Stomach (tissue), 9 donors: Measurements from ENCODE around the gene MCAT. TPM values are rescaled to one million over a fixed set of nuclear protein-coding genes. Genes with fewer than 3 reads are reported as not detected.

Experiments used
- DNase-seq, 2 donors: peaks; one replicate each; pipeline versions ENCODE4 v3.0.0 to v3.0.0-alpha.2; 2013 to 2019
- H3K27ac ChIP-seq, 5 donors: fragments of 200-600 bp in 4 of 5; sonication (generic) in 4 of 5; one replicate each; pipeline ENCODE4 v1.5.1; 2013 to 2019; ENCODE audit warnings: mild to moderate bottlenecking in 1 of 5, moderate library complexity in 1 of 5
- H3K27me3 ChIP-seq, 3 donors: fragments of 200-600 bp; sonication (generic); one replicate each; pipeline ENCODE4 v1.5.1; 2017 to 2019; ENCODE audit warnings: mixed run types in 1 of 3
- H3K36me3 ChIP-seq, 4 donors: fragments of 200-600 bp; sonication (generic); 1 replicate in 3 of 4; 2 replicates in 1 of 4; pipeline ENCODE4 v1.5.1; 2016 to 2019
- H3K4me1 ChIP-seq, 4 donors: fragments of 200-600 bp; sonication (generic); one replicate each; pipeline ENCODE4 v1.5.1; 2016 to 2019
- H3K4me3 ChIP-seq, 4 donors: fragments of 200-600 bp; sonication (generic) in 3 of 4; one replicate each; pipeline ENCODE4 v1.5.1; 2016 to 2019; ENCODE audit warnings: mild to moderate bottlenecking in 1 of 4
- H3K9me3 ChIP-seq, 4 donors: fragments of 200-600 bp; sonication (generic); one replicate each; pipeline ENCODE4 v1.5.1; 2016 to 2019
- EP300 ChIP-seq: sonication (generic); formaldehyde crosslinking; IDR thresholded peaks from one replicate; pipeline ENCODE4 v1.6.1; 2017; ENCODE audit warnings: antibody characterized with exemption
- POLR2A ChIP-seq, 4 donors: fragments of 450-650 bp; IDR thresholded peaks; one replicate each; pipeline ENCODE4 v1.6.1; 2016; ENCODE audit warnings: antibody characterized with exemption in 4 of 4, control low read depth in 2 of 4, mild to moderate bottlenecking in 1 of 4, moderate library complexity in 1 of 4
- POLR2AphosphoS5 ChIP-seq, 3 donors: sonication (generic); formaldehyde crosslinking; IDR thresholded peaks; one replicate each; pipeline ENCODE4 v1.6.1; 2016; ENCODE audit warnings: antibody characterized with exemption in 3 of 3
- WGBS, 5 donors: extraction: QIAGEN DNeasy Blood & Tissue Kit in 3 of 5; methylation state at CpG; one replicate each; pipeline versions ENCODE4 v1.1.5 to v1.1.7; 2013 to 2018; 5-methylcytosine and 5-hydroxymethylcytosine counted together
- intact Hi-C: fragments of 100-400 bp; cut with DNase I; formaldehyde crosslinking; loops from one replicate; pipeline ENCODE4 v1.15.1; 2023; ENCODE audit warnings: low total_unique reads
- polyA plus RNA-seq, 3 donors: library from polyadenylated mRNA; stranded (reverse); fragments of 200-250 nt; gene quantifications; one replicate each; pipeline ENCODE4 v1.2.3, GENCODE V29; 2013
- total RNA-seq, 5 donors: library from RNA; depleted of rRNA; stranded (reverse); fragments of >200 nt; gene quantifications; one replicate each; pipeline versions ENCODE4 v1.1.0 to v1.2.3, GENCODE V29; 2014 to 2016
- TF ChIP-seq, protein P1 (sequence below), 7 experiments: fragments of 450-650 bp in 4 of 7; fragments of 200-600 bp in 3 of 7; sonication (generic) in 3 of 7; IDR thresholded peaks; one replicate each; pipeline ENCODE4 v1.5.1; 2016 to 2019; ENCODE audit warnings: antibody characterized with exemption in 7 of 7, control low read depth in 2 of 7, mild to moderate bottlenecking in 1 of 7
- donor health status: healthy with polysubstance abuse.
- donor health status: Bipolar disorder and iron deficiency.
- donor health status: healthy.

Gene MCAT
- total and polyA plus RNA-seq, 8 donors: 11.7 to 197 (median 19.0) TPM; not detected in 1

DNA sequence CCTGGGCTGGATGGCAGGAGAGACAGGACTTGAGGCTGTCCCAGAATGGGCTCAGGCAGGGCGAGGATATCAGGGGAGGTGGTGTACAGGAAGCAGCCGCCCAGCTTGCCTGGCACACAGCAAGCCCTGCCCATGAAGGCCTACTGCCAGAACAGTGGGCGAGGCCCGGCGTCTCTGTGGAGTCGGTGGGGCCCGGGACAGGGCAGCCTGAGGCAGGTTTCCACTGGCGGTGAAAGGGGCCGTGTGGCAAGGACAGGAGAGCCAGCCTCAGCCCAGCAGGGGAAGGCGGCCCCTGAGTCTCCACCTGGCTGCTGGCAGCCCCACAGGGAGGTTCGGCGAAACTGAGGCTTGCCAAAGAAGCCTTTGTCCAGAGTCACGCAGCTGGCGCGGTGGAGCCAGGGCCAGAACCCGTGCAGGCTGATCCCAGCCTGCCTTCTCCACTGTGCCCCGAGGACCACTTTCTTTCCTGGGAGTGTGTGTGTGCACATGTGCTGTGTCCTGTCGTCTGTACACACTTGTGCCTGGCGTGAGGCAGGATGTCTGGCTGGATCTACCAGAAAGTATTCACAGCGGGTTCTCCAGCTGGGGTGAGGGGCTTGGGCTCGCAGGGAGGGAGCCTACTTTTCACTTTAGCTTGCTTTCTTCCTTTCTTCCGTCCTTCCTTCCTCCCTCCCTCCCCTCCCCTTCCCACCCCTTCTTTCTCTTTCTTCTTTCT is 9.3 kb upstream of the MCAT start:
- H3K9me3 ChIP-seq: no peaks in the 10 kb centered on the region
- 1 to 31% (median 9%) methylated on average over 10 to 22 of the region's 22 CpGs for WGBS, 5 donors
- TF ChIP-seq POLR2AphosphoS5 (IDR thresholded peaks at IDR 0.05): peak in 2 of 3 donors; percentile 85 to 89
- TF ChIP-seq EP300: no peak
- peak in 1 of 4 donors; percentile 43 for TF ChIP-seq POLR2A (IDR thresholded peaks at IDR 0.05)
- peaks cover 0 to 20% (median 4%) of the 10 kb centered on the region in 4 donors for H3K36me3 ChIP-seq
- H3K27me3 ChIP-seq: no peaks in the 10 kb centered on the region
- peak; percentile 88 to 93 for DNase-seq
- H3K4me3 ChIP-seq: peak overlapping the region; percentile 63 to 84 (median 72)
- peak overlapping the region; percentile 82 to 95 (median 94) for H3K27ac ChIP-seq
- intact Hi-C loops: no loop called here
- peaks cover 26 to 72% (median 60%) of the 10 kb centered on the region in 4 donors for H3K4me1 ChIP-seq

DNA sequence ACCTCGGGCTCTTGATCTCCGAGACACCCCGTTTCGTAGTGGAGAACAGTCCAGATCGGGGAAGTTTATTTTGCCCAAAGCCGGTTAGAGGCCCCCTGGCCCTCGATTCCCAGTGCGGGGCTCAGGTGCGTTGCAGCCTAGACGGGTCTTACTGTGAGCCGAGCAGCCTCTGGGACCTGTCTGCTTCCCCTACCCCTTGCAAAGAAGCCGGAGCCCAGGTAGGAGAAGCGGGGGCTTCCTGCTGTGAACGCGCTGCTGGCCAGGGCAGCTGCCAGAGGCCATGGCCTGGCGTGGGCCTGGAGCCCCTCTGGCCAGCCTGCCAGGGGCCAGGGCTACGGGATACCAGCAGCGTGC is 8.8 kb upstream of the MCAT start:
- no peaks in the 10 kb centered on the region for H3K9me3 ChIP-seq
- DNase-seq: no peak
- 4 to 23% (median 12%) methylated on average over 2 to 18 of the region's 18 CpGs for WGBS, 5 donors
- intact Hi-C loops: no loop called here
- peaks cover 0 to 20% (median 4%) of the 10 kb centered on the region in 4 donors for H3K36me3 ChIP-seq
- peak overlapping the region; percentile 63 to 84 (median 72) for H3K4me3 ChIP-seq
- peak overlapping the region; percentile 82 to 95 (median 94) for H3K27ac ChIP-seq
- TF ChIP-seq EP300 (no peak), POLR2A (IDR thresholded peaks at IDR 0.05) (no peak), POLR2AphosphoS5 (IDR thresholded peaks at IDR 0.05) (no peak)
- TF ChIP-seq, protein P1, sequence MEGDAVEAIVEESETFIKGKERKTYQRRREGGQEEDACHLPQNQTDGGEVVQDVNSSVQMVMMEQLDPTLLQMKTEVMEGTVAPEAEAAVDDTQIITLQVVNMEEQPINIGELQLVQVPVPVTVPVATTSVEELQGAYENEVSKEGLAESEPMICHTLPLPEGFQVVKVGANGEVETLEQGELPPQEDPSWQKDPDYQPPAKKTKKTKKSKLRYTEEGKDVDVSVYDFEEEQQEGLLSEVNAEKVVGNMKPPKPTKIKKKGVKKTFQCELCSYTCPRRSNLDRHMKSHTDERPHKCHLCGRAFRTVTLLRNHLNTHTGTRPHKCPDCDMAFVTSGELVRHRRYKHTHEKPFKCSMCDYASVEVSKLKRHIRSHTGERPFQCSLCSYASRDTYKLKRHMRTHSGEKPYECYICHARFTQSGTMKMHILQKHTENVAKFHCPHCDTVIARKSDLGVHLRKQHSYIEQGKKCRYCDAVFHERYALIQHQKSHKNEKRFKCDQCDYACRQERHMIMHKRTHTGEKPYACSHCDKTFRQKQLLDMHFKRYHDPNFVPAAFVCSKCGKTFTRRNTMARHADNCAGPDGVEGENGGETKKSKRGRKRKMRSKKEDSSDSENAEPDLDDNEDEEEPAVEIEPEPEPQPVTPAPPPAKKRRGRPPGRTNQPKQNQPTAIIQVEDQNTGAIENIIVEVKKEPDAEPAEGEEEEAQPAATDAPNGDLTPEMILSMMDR (IDR thresholded peaks at IDR 0.05): no peak
- H3K27me3 ChIP-seq: no peaks in the 10 kb centered on the region
- peaks cover 26 to 67% (median 55%) of the 10 kb centered on the region in 4 donors for H3K4me1 ChIP-seq

DNA sequence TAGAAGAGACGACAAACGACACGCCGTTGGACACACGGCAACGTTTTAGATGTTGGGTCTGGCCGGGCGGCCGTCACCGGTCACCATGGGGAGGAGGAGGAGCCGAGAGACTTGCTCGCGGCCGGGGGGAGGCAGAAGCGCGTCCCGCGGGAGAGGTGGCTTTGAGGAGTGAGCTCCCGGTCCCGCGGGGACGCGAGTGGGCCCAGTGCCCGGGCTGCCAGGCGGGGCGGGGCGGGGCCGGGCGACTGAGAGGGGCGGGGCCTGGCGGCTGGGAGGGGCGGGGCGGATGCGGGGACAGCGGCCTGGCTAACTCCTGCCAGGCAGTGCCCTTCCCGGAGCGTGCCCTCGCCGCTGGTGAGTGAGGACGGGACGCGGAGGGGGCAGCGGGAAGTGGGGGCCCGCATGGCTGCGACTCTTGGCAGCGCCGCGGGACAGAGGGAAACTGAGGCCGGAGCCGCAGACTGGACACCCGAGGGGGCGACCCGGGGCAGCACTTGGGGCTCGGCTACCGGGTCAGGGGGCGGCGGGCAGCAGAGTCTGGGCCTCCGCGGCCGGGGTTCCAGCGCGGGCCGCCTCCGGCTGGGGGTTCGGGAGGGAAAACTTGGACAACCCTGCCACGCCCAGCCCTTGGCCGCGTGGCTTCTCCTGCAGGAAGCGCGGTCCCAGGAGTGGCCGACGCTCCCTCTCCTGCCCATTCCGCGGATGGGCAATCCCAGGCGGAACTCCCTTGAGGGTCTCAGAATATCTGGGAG is 8.2 kb upstream of the MCAT start, which contains the start of gene TSPO:
TSPO (plus strand) TSS at position 309 of the 752 bp plus-strand sequence. CDS start 7,680 bp downstream, outside the sequence.
- 0 to 3% (median 1%) methylated on average over 21 to 75 of the region's 75 CpGs for WGBS, 5 donors

DNA sequence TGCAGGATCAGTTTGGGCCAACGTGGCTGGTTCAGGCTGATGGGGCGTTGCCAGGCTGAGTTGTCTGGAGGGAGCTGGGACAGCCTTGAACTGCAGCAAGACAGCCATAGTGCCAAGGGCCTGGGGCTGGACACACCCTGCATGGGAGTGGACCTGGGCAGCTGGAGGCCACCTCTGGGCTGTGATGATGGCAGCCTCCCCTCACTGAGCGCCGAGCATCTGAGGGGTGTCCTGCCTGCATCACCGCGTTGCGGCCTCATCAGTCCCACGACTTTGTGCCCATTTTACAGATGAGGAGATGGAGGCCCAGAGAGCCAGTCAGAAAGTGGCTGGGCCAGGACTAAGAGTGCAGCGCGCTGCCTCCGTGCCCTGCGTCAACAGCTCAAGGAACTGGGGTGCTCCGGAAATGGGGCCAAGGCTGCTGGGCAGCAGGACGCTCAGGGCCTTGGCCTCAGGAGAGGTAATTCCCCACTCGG is 7.6 kb upstream of the MCAT start:
- Histone ChIP-seq H3K9me3 (no peaks in the 10 kb centered on the region), H3K4me3 (peak overlapping the region; percentile 63 to 84 (median 72)), H3K36me3 (peaks cover 0 to 10% (median 2%) of the 10 kb centered on the region in 4 donors), H3K27ac (peak overlapping the region; percentile 82 to 95 (median 94)), H3K4me1 (peaks cover 23 to 55% (median 46%) of the 10 kb centered on the region in 4 donors), H3K27me3 (no peaks in the 10 kb centered on the region)
- intact Hi-C loops: no loop called here
- 75 to 80% (median 76%) methylated on average over 14 to 15 of the region's 15 CpGs for WGBS, 5 donors
- TF ChIP-seq EP300 (no peak), POLR2A (IDR thresholded peaks at IDR 0.05) (no peak), POLR2AphosphoS5 (IDR thresholded peaks at IDR 0.05) (no peak)
- TF ChIP-seq, protein P1 (IDR thresholded peaks at IDR 0.05): no peak
- no peak for DNase-seq

More for the DNA sequence above, 8.2 kb upstream of the MCAT start, which contains the start of gene TSPO:
- Histone ChIP-seq H3K4me1 (peaks cover 26 to 61% (median 52%) of the 10 kb centered on the region in 4 donors), H3K27ac (peak within 1 kb of the TSS; percentile 82 to 95 (median 94)), H3K9me3 (no peaks in the 10 kb centered on the region), H3K4me3 (peak within 1 kb of the TSS; percentile 63 to 84 (median 72)), H3K27me3 (no peaks in the 10 kb centered on the region), H3K36me3 (peaks cover 0 to 17% (median 4%) of the 10 kb centered on the region in 4 donors)
- peak in 2 of 3 donors; percentile 84 to 89 for TF ChIP-seq POLR2AphosphoS5 (IDR thresholded peaks at IDR 0.05)
- TF ChIP-seq POLR2A (IDR thresholded peaks at IDR 0.05): no peak
- no peak for TF ChIP-seq EP300
- TF ChIP-seq, protein P1 (IDR thresholded peaks at IDR 0.05): no peak
- peak; percentile 85 to 86 for DNase-seq
- intact Hi-C loops: no loop called here
